Measurements from ENCODE around the gene RAB27B.

DNA sequence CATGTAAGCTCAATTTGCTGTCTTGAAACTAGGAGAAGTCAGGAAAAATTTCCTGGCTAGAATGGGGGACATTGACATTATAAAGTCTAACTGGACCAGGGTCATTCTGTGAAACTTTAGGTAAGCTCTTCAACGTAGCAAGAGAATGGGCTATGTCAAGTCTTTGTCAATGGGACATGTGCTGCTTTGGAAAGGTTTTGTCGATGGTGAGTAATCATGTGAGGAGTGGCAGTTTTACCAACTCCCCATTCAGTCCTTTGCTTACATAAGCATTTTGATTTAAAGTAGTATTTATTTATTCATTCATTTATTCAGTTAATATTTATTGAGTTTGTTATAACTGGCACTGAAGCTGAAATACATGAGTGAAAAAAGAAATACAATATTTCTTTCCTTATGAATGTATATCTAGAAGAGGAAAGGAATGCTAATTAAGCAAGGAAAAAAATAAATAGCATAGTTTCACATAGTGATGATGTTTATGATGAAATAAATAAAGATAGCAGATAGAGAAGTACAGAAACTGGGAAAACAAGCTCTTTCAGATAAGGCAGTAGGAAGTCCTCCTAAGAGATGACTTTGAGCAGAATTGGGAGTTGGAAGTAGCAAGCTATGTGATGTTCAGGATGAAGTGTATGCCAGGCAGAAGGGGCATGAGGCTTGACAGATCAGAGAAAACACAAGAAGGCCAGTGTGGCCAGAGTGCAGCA lies 25.4 kb upstream of the RAB27B start:
- TF ChIP-seq, protein P1, sequence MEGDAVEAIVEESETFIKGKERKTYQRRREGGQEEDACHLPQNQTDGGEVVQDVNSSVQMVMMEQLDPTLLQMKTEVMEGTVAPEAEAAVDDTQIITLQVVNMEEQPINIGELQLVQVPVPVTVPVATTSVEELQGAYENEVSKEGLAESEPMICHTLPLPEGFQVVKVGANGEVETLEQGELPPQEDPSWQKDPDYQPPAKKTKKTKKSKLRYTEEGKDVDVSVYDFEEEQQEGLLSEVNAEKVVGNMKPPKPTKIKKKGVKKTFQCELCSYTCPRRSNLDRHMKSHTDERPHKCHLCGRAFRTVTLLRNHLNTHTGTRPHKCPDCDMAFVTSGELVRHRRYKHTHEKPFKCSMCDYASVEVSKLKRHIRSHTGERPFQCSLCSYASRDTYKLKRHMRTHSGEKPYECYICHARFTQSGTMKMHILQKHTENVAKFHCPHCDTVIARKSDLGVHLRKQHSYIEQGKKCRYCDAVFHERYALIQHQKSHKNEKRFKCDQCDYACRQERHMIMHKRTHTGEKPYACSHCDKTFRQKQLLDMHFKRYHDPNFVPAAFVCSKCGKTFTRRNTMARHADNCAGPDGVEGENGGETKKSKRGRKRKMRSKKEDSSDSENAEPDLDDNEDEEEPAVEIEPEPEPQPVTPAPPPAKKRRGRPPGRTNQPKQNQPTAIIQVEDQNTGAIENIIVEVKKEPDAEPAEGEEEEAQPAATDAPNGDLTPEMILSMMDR (conservative IDR thresholded peaks at IDR 0.05), result no peak
- TF ChIP-seq ZFX (IDR thresholded peaks at IDR 0.05), result no peak

Data from C4-2B (cell line).